CD1c-positive myeloid dendritic cell (primary cell): ENCODE results near the gene PIWIL1.

ENCODE experiments used
- DNase-seq: peaks from one replicate; pipeline ENCODE4 v3.0.0-alpha.2; 2016; ENCODE audit errors: extremely low spot score

The PIWIL1 gene

GRCh38 chr12:130336723-130337487 lies 782 bp upstream of the PIWIL1 start:
- no peak for DNase-seq

GRCh38 chr12:130338794-130339601 lies 1.3 kb downstream of the PIWIL1 start:
- no peak for DNase-seq

GRCh38 chr12:130339951-130340350 lies 2.3 kb downstream of the PIWIL1 start:
- DNase-seq, result no peak

GRCh38 chr12:130342442-130342841 lies 4.8 kb downstream of the PIWIL1 start:
- DNase-seq, result no peak

GRCh38 chr12:130342842-130343241 lies 5.2 kb downstream of the PIWIL1 start:
- no peak for DNase-seq

- no peak for DNase-seq
These were observed 6.8 kb downstream of the PIWIL1 start for GRCh38 chr12:130344529-130344928.

GRCh38 chr12:130345292-130345691 lies 7.6 kb downstream of the PIWIL1 start:
- DNase-seq, result no peak

- no peak for DNase-seq
These were observed 9.9 kb downstream of the PIWIL1 start for GRCh38 chr12:130347588-130347987.

- no peak for DNase-seq
These were observed 13.0 kb downstream of the PIWIL1 start for GRCh38 chr12:130350715-130351114.

- no peak for DNase-seq
These were observed 13.6 kb downstream of the PIWIL1 start for GRCh38 chr12:130351326-130351725.

- DNase-seq, result no peak
These were observed 15.4 kb downstream of the PIWIL1 start for GRCh38 chr12:130353081-130353480.

GRCh38 chr12:130354407-130354806 lies 16.7 kb downstream of the PIWIL1 start:
- no peak for DNase-seq

GRCh38 chr12:130356222-130356621 lies 18.5 kb downstream of the PIWIL1 start:
- DNase-seq, result no peak

GRCh38 chr12:130357241-130357640 lies 19.6 kb downstream of the PIWIL1 start:
- no peak for DNase-seq

GRCh38 chr12:130357729-130358330 lies 20.1 kb downstream of the PIWIL1 start:
- no peak for DNase-seq

- no peak for DNase-seq
These were observed 24.4 kb downstream of the PIWIL1 start for GRCh38 chr12:130362060-130362459.

GRCh38 chr12:130364578-130364977 lies 26.9 kb downstream of the PIWIL1 start:
- no peak for DNase-seq

- DNase-seq, result no peak
These were observed 28.5 kb downstream of the PIWIL1 start for GRCh38 chr12:130366159-130366558.

GRCh38 chr12:130367003-130367402 lies 29.3 kb downstream of the PIWIL1 start:
- DNase-seq, result no peak

- DNase-seq, result no peak
These were observed 29.8 kb downstream of the PIWIL1 start for GRCh38 chr12:130367523-130367922.

GRCh38 chr12:130369816-130370215 lies 32.1 kb downstream of the PIWIL1 start:
- DNase-seq, result no peak

- DNase-seq, result no peak
These were observed 33.6 kb downstream of the PIWIL1 start for GRCh38 chr12:130371296-130371695.

- no peak for DNase-seq
These were observed 35.2 kb downstream of the PIWIL1 start for GRCh38 chr12:130372936-130373335.
